NCI-H345 treated with DMSO at 0.1 percent for 48 hours (cell line): ENCODE measurements around the gene QKI.

Source experiments
- DNase-seq: peaks from one replicate; lab custom pipeline; 2025; ENCODE audit not compliant: unreplicated experiment; lab: John Stamatoyannopoulos, UW

The QKI gene

DNA sequence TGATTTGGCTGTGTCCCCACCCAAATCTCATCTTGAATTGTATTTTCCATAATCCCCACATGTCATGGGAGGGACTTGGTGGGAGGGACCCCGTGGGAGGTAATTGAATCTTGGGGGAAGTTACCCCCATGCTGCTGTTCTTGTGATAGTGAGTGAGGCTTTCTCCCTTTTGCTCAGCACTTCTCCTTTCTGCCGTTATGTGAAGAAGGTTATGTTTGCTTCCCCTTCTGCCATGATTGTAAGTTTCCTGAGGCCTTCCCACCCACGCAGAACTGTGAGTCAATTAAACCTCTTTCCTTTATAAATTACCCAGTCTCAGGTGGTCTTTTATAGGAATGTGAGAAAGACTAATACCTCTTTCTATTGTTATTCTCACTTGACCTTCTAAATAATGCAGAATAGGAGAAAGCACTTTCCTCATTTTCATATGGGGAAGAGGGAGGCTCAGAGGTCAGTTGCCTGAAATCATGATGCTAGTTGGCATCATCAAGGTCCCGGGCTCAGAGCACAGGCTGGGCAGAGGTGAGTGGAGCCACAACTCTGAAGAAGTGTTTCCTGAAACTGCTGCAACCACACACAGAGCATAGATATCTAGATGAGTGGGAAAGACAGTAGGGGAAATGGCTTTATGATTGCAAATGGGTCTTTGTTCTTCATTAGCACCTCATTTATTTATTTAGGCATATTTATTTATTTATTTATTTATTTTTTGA lies 191.0 kb downstream of the QKI start:
- no peak for DNase-seq

DNA sequence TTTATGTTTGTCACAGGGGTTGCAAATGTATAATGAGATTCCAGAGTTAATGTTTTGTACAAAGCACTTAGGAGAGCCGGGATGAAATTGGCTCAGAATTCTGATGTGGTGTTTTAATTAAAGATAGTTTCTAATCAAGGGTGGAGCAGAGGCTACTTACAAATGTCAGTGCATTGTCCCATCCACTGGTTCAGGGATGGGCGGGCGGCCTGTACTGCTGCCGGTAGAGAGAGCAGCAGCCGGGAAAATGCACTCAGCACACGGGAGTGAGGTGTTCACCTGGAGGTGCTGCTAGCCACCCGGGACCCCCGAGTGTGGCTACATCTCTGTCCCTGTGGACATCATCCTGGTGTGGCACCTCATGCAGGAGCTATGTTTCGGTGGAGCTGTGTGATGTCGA lies 193.3 kb downstream of the QKI start:
- DNase-seq, result no peak

DNA sequence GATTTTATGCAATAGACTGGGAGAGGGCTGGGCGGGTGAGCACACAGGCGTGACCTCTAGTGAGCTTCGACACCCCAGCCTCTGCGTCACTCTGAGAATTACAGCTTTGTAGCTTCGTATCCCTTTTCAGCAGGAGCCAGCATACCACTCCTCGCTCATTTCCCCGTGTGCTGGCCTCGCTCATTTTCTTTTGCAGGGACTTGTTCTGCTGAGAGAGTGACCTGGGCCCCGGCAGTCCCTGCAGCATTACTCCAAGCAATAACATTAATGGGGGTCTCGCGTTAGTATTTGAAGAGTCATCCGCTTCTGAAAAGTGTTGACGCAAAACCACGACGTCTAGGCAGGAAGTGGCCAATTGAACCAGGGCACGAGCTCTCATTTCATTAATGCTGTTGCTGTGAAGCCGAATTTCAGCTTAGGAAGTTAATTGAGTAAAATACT lies 193.7 kb downstream of the QKI start:
- DNase-seq, result no peak

DNA sequence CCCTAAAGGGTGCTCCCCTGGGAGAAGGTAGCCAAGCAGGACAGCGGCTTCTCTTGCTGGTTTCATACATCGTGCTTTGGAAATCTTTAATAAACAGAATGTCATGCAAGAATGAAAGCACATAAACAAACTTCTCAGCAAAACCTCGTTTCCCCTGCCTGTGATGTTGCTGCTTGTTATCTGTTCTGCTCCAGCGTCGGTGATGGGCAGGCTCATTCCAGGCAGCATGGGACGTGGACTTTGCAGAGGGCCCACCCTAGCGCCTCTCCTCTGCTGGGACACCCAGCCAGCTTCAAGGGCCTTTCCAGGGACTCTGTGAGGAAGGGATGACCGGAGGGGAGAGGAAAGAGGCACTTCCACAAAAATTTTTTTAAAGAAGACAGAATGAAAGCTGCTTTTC lies 197.7 kb downstream of the QKI start:
- DNase-seq, result no peak

DNA sequence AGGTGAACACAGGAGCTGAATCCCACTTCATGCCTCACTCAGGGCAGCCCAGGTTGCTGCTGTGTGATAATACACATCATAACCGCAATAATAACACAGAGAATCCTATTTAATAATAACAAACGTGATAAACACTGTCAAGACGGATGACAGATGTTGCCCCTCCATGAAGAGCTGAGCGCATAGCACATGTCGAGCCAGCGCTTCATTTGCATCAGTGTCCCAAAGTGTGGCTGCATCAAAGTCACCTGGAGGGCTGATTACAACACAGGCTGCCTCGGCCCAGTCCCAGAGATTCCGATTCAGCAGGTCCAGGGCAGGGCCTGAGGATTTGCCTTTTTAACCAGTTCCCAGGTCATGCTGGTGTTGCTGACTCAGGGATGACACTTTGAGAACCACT lies 198.5 kb downstream of the QKI start:
- no peak for DNase-seq

DNA sequence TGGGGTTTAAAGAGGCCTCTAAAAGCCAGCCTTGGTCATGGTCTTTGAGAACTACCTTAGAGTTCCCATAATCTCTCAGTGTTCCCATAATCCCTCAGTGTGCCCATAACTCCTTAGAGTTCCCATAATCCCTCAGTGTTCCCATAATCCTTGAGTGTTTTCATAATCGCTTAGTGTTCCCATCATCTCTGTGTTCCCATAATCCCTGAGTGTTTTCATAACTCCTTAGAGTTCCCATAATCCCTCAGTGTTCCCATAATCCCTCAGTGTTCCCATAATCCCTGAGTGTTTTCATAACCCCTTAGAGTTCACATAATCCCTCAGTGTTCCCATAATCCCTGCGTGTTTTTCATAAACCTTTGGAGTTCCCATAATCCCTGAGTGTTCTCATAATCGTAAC lies 199.2 kb downstream of the QKI start:
- DNase-seq, result no peak

DNA sequence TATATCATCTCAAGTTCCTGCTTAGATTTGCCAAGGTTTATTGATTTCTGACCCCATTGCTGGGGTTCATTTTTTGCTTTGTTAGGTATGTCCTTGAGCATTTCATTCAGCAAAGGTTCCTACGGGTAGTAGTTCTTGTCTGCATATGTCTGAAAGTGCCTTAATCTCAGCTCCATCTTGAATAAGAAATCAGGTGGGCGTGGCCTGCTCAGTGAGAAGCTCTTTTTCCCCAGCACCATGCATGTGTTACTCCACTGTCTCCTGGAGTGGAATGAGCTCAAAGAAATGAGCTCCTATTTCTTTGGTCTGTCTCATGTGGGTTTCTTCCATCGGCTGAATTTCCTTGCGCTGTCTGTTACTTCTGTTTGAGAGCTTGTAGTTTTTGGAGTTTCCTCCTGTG lies 201.9 kb downstream of the QKI start:
- DNase-seq, result no peak

DNA sequence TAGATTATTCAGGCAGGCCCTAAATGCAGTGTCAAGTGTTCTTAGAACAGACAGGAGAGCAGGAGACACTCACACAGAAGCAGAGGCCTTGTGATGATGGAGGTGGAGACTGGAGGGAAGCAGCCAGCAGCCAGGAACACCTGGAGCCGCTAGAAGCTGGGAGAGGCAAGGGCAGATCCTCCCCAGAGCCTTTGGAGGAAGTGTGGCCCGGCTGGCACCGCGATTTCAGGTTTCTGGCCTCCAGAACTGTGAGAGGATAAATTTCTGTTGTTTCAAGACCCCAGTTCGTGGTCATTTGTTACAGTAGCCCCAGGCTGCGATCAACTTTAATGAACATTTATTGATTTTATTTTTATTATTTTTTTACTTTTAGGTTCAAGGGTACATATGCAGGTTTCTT lies 203.0 kb downstream of the QKI start:
- DNase-seq, result no peak

DNA sequence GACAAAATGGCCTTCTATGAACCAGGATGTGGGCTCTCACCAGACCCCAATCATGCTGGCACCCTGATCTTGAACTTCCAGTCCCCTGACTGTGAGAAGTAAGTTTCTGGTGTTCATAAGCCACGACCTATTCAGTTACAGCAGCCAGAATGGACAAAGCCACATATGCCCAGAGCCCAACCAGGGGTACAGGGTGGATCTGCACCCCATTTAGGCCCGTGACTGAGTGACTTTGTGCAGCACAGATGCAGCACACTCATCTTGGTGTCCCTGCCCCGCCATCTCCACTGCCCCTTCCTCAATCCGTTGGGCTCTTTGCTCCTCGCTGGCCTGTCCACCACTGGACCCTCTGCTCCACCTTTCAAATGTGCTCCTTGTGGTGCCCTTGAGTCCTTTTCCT lies 205.6 kb downstream of the QKI start:
- DNase-seq, result no peak

DNA sequence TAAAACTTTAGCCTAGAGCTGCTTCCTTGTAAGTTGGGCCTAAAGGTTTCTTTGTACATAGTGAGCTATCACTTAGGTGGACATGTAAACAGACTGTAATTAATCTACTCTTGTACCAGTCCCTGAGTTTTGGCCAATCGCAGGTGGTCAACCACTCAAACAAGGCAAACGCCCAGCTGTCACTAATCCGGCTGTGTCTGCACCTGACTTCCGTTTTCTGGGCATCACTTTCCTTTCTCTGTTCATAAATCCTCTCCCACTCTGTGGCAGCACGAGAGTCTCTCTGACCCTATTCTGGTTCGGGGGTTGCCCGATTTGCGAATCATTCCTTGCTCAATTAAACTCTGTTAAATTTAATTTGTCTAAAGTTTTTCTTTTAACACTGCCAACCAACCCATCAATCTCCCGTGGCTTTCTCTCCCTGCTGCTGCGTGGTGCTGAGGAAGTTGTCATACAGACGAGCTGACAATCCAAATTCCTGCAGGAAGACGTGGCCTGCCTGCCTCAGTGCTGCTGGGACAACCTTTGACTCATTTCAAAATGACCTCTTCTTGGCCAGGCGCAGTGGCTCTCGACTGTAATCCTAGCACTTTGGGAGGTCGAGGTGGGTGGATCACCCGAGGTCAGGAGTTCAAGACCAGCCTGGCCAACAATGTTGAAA lies 206.3 kb downstream of the QKI start:
- no peak for DNase-seq

DNA sequence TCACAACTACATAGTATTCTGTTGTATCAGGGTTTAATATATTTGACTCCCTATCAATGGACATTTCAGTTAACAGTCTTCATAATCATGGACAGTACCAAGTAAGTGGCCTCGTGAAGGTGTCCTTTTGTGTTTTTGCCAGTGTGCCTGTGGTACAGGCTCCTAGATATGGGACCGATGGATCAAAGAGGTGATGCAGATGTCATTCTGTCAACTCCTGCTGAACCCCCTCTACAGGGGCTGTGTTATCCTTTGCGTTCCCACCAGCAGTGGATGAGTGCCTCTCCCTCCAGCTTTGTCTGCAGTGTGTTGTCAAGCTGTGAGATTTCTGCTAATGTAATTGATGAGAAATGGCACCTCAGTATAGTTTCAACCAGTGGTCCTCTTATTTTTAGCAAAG lies 210.7 kb downstream of the QKI start:
- no peak for DNase-seq

DNA sequence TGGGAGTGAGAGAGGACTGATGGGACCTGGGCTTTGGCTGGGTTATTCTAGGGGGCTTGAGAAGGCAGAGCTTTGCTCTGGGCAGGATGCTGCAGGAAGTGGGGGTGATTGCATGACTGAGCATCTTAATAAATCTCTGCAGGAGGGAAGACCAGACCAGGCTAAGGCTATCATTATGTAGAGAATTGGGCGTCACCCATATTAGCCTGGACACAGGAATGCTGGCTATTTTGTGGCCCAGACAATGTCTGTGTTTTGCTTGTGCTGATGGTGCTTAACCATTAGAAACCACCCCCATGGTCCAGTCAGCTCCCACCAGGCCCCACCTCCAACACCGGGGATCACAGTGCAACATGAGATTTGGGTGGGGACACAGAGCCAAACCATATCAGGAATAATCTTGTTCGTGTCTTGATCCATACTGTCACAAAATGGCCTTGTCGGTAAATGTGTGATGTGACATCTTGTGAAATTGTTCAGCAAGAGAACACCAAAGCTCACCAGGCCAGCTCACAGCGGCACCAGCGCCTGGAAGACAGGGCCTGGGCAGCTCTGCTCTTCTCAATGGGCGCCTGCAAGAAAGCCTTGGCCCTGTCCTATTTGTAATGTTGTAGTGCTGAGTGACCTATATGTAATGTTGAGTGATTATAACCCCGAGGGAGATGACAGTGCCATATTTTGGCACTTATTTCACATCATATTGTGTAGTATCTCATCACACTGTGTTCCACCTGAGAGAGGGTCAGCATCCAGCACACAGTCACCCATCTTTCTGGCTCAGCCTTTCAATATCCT lies 211.8 kb downstream of the QKI start:
- DNase-seq, result no peak

DNA sequence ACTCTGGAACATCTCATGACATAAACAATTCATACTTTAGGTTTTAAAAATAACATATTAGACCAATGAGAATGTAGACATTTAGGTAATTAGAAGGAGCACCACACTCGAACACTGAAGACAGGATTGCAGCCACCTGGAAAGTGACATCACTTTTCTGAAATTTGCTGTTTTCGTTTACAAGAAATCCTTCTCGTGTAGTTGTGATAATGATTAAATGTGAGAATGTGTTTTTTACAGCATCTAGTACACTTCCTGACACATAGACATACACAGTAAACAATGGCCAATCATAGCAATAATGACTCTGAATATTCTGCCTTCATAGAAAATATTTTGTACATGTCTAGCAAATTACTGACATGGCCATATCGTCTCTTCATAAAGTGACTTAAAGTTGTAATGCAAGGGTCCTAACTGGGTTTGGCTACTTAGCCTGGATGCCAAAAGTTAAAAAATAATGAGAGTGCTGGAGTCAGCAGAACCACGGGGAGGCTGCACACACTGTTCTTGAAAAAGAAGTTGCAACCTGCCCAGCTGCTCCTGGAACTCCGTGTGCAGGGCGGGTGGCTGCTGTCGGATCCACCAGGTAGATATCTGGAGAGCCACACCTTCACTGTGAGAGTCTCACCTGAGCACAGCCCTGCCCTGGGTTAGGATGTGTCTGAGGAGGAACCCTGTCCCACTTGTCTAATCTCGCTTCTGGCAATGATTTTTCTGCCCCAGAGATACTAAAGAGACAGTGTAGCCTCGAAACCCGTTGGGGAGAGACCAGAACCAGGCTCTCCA lies 212.9 kb downstream of the QKI start:
- no peak for DNase-seq
